ENCODE data around the gene ADTRP.
A peak's percentile ranks its signal among the peaks of the same experiment; 100 is the strongest.

The ADTRP gene

DNA sequence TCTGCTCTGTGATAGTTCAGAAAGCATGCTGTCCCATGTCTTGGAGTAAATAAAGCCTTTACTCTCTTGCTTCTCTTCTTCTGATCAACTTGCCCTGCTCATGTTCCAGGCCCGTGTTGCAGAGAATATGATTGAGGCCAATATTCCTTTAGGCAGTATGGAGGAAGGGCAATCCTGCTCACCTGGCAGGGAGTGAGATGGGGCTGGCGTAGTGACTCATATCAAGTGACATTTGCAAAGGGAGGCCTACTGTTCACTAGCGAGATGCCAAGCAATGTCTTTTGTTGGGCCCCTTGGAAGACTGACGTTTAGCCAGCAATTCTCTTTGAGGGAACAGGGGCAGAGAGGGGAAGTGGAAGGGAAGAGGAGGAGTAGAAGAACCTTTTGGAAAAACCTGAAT lies 19.7 kb downstream of the ADTRP start:
- no peaks in the 10 kb centered on the region for H3K27me3 Mint-ChIP-seq
- ATAC-seq (no peak), DNase-seq (no peak)
- H3K4me1 Mint-ChIP-seq, result peaks cover 44% of the 10 kb centered on the region
- peaks cover 10 to 11% of the 10 kb centered on the region in 2 donors for H3K9me3 Mint-ChIP-seq
- no peak overlapping the region for H3K27ac Mint-ChIP-seq
- no peak overlapping the region for H3K4me3 Mint-ChIP-seq

DNA sequence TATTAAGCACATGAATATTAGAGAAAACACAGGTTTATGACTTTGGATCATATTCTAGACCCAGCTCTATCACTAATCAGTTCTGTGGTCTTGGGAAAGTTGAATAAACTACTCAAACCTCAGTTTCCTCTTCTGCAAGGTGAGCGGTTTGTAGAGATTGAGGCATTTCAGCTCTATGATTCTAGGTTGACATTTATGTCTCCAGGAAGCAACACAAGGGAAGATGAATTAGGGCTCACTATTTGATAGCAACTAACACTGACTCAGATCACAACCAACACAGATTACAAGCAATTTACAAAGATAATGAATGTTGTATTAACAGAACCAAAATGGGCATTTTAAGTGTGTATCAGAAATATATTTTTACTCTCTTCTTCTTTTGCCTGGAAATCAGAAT lies 21.9 kb downstream of the ADTRP start:
- ATAC-seq (no peak), DNase-seq (no peak)
- peaks cover 23% of the 10 kb centered on the region for H3K4me1 Mint-ChIP-seq
- H3K27ac Mint-ChIP-seq, result no peak overlapping the region
- peak overlapping the region in 1 of 2 donors; percentile 16 for H3K4me3 Mint-ChIP-seq
- peaks cover 10 to 11% of the 10 kb centered on the region in 2 donors for H3K9me3 Mint-ChIP-seq
- H3K27me3 Mint-ChIP-seq, result no peaks in the 10 kb centered on the region

DNA sequence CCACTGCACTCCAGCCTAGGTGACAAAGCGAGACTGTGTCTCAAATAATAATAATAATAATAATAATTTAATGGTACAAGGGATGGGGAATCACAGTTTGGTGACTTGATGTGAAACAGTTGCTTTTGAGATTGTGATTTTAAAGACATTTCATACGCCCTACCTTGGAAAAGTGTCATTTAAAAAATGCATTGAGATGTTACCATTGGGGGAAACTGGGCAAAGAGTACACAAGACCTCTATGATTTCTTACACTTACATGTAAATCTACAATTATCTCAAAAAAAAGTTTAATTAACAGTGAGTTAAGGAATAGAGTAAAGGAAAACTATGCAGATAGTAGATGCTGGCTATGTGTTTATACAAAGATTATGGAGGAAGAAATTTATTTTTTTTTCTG lies 22.3 kb downstream of the ADTRP start:
- DNase-seq, result no peak
- peaks cover 10 to 11% of the 10 kb centered on the region in 2 donors for H3K9me3 Mint-ChIP-seq
- no peak overlapping the region for H3K27ac Mint-ChIP-seq
- no peak for ATAC-seq
- H3K27me3 Mint-ChIP-seq, result no peaks in the 10 kb centered on the region
- H3K4me3 Mint-ChIP-seq, result no peak overlapping the region
- H3K4me1 Mint-ChIP-seq, result peaks cover 20% of the 10 kb centered on the region

DNA sequence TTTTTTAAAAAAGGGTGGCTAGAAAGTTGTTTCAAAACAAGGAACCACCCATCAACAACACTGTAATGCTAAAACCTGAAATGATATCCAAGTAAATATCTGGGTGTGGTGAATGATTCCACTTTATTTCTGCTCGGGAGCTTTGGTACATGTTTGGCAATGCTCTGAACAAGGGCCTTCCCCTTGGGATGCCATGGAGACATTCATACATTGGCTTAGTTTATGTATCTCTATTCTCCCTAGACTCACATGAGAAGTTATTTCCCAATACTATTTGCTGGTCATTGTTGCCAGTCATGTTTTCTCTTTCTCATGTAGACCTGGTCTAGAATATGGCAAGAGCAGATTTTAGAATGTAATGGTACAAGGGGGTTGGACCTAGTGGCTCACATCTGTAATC lies 22.9 kb downstream of the ADTRP start:
- Mint-ChIP-seq H3K4me1 (peaks cover 20% of the 10 kb centered on the region), H3K9me3 (peaks cover 10 to 11% of the 10 kb centered on the region in 2 donors), H3K4me3 (no peak overlapping the region), H3K27ac (no peak overlapping the region), H3K27me3 (no peaks in the 10 kb centered on the region)
- DNase-seq (no peak), ATAC-seq (no peak)

DNA sequence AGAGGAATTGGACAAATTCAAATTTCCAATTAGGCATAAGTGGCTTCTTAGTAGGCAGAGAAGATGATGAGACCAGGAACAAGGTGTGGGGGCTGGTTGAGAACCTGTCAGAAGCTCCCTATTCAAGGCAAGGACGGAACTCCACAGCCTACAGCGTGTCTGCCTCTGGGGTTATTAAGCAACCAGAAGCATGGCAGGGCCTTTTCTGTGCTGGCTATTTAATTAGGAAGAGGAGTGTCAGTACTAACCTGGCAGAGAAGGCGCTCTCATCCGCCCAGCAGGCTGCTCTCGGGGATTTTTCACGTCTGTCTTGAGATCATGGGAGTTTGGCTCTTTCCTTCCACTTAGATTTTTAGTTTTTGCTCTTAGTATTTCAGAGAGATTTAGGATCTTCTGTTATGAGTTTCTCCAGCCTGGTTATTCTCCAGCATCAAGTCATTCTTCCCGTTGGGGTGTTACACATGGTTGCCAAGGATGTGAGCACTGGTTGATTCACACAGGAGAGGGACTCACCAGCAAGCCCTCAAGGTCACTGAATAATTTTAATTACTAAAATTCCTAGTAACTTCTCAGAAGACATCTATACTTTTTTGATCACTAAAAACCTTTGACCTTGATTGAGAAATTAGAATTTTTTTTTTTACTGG lies 23.9 kb downstream of the ADTRP start:
- Mint-ChIP-seq H3K4me1 (peaks cover 20% of the 10 kb centered on the region), H3K9me3 (peaks cover 10 to 11% of the 10 kb centered on the region in 2 donors), H3K27ac (no peak overlapping the region), H3K4me3 (no peak overlapping the region), H3K27me3 (no peaks in the 10 kb centered on the region)
- DNase-seq, result no peak
- ATAC-seq, result no peak

DNA sequence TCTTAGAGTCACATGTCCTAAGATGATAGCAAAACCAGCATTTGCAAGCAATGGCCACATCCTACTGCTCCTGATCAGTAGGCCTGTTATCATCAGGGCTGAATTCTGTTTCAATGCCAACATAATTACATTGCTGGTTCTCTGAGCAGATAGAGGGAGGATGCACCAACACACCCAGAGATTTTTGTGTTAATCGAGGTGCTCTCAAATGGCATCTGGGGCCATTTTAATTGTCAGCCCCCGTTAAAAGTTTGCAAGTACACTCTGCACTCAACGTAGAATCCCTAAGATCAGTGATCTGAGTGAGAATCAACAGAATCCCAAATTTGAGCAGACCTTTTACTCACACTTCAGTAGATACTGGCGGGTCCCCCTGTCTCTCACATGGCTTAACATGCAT lies 24.8 kb downstream of the ADTRP start:
- no peak for DNase-seq
- Mint-ChIP-seq H3K4me1 (peaks cover 16% of the 10 kb centered on the region), H3K9me3 (peaks cover 10 to 11% of the 10 kb centered on the region in 2 donors), H3K27ac (no peak overlapping the region), H3K4me3 (no peak overlapping the region), H3K27me3 (no peaks in the 10 kb centered on the region)
- ATAC-seq, result no peak

DNA sequence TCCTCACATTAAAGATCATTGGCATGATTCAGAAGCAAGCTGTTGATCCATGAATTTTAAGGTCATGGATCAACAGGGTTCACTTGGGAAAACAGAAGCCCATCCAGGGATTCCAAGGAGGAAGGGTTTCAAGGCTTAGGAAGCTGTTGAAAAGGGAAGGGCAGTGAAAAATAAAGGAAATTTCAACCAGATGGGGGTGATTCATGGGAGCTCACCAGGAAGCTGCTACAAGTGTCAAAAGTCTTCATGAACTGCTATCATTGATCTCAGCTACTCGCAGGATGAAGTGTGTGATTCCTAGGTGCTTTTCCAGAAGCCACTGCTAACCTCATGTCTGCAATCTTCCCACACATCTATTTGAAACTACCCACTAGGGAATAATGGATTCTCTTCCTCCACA lies 26.2 kb downstream of the ADTRP start:
- no peak overlapping the region for H3K27ac Mint-ChIP-seq
- ATAC-seq, result no peak
- peaks cover 1 to 3% of the 10 kb centered on the region in 2 donors for H3K9me3 Mint-ChIP-seq
- no peak for DNase-seq
- peaks cover 11% of the 10 kb centered on the region for H3K4me1 Mint-ChIP-seq
- H3K4me3 Mint-ChIP-seq, result no peak overlapping the region
- no peaks in the 10 kb centered on the region for H3K27me3 Mint-ChIP-seq

DNA sequence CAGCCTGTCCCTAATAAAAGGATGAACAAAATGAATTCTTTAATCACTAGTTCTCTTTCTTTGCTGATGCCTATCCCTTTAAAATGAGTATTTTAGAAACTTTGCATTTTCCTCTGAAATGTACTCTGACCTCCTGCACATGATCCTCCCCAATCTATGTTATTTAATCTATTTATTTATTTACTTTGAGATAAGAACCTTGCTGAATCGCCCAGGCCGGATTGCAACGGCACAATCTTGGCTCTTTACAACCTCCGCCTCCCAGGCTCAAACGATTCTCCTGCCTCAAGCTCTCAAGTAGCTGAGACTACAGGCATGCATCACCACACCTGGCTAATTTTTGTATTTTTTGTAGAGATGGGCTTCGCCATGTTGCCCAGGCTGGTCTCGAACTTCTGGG lies 27.9 kb downstream of the ADTRP start:
- Mint-ChIP-seq H3K27ac (no peak overlapping the region), H3K4me3 (no peak overlapping the region), H3K27me3 (no peaks in the 10 kb centered on the region), H3K9me3 (no peaks in the 10 kb centered on the region), H3K4me1 (no peaks in the 10 kb centered on the region)
- no peak for ATAC-seq
- no peak for DNase-seq

DNA sequence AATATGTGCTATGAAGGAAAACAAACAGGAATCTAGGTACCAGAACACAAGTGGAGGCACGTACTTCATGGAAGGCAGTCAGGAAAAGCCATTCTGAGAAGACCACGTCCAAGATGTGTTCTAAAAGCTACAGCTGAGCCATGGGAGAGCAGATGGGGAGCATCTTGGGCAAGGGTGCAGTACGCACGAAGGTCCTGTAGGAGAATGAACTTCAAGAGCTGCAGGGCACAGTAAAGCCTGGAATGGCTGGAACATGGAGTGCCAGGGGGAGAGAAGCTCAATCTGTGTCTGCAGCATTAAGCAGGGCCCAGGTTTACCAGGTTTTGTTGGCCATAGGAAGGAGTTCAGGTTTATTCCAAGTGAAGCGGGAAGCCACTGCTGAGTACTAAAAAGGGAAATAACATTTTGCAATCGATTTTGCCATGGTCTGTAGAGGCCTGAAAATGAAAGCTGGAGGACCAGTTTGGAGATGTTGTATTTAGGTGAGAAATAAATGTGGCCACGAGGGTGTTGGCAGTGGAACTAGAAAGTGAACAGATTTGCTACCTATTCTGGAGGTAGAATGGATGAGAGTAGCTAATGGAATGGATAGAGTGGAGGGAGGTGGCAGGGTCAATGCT lies 29.9 kb downstream of the ADTRP start:
- H3K27me3 Mint-ChIP-seq, result no peaks in the 10 kb centered on the region

DNA sequence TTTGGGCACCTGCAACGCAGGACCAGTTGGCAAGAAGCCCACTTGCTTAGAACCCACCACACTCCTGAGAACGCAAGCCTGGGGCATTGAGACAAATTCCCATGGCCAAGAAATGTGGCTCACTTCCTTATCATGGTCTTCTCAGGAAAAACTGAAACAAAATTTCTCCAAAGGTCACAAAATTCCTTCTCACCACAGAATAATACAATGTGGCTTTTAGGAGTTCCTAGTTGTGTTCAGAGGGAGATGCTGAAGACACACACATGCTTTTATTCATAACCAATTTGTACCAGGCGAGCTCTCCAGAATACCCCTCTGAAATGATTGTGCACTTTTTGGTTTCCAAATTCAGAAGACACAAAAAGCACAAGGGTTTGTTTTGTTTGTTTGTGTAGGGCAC lies 31.6 kb downstream of the ADTRP start:
- no peak overlapping the region for H3K27ac Mint-ChIP-seq
- DNase-seq (no peak), ATAC-seq (no peak)
- peaks cover 9 to 18% of the 10 kb centered on the region in 2 donors for H3K9me3 Mint-ChIP-seq
- H3K27me3 Mint-ChIP-seq, result no peaks in the 10 kb centered on the region
- H3K4me3 Mint-ChIP-seq, result no peak overlapping the region
- peaks cover 25% of the 10 kb centered on the region for H3K4me1 Mint-ChIP-seq

More for the DNA sequence above, 29.9 kb downstream of the ADTRP start:
- Mint-ChIP-seq H3K27ac (no peak overlapping the region), H3K4me3 (no peak overlapping the region), H3K9me3 (peaks cover 9 to 17% of the 10 kb centered on the region in 2 donors), H3K4me1 (peaks cover 16% of the 10 kb centered on the region)
- ATAC-seq (no peak), DNase-seq (no peak)

DNA sequence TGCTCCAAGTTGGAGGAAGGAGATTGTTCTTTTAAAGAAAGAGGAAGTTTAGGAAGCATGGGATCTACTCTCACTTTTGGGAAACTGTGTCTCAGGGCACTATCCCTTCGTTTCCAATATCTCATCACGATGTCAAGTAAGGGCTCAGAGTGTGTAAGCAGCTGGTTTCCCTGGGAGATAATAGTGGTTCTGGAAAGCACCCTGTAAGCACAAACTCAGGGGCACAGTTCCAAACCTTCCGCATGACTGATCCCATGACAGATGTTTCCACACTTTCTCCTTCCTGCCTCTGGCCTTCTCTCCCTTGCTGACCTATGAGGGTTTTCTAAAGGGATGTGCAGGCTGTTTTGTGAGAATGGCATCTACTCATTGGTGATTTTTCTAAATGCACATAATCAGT lies 33.9 kb downstream of the ADTRP start:
- H3K27ac Mint-ChIP-seq, result no peak overlapping the region
- H3K4me1 Mint-ChIP-seq, result peaks cover 48% of the 10 kb centered on the region
- ATAC-seq (no peak), DNase-seq (no peak)
- H3K4me3 Mint-ChIP-seq, result no peak overlapping the region
- peaks cover 9 to 18% of the 10 kb centered on the region in 2 donors for H3K9me3 Mint-ChIP-seq
- no peaks in the 10 kb centered on the region for H3K27me3 Mint-ChIP-seq

DNA sequence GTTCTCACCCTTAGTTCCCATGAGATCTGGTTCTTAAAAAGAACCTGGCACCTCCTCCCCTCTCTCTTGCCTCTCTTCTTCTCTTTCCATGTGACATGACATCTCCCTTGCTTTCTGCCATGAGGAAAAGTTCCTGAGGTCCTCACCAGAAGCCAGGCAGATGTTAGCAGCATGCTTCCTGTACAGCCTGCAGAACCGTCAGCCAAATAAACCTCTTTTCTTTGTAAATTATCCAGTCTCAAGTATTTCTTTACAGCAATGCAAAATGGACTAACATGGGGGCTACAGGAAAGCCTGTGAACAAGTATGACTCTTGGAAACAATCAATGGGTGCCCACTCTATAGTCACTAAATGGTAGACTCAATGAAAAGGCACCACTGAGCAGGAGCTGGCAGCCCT lies 34.5 kb downstream of the ADTRP start:
- no peaks in the 10 kb centered on the region for H3K27me3 Mint-ChIP-seq
- ATAC-seq (no peak), DNase-seq (no peak)
- peaks cover 9 to 18% of the 10 kb centered on the region in 2 donors for H3K9me3 Mint-ChIP-seq
- H3K4me1 Mint-ChIP-seq, result peaks cover 54% of the 10 kb centered on the region
- no peak overlapping the region for H3K4me3 Mint-ChIP-seq
- H3K27ac Mint-ChIP-seq, result no peak overlapping the region

DNA sequence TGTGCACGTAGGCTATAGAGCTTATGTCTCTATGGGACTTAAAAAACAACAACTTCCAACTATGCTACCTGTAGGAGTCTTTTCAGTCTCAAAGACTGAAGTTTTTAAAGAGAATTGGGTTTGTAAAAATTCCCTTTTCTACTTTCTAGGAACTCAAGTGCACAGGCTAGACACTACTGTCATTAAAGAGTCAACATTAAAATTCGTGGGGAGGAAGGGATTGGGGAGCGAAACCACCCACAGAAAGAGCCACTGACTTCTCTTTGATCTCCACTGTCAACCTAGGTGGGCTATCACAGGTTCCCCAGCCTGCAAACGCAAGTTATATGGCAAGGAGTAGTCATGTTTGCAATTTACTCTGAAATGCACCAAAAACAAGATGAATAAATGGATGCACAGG lies 37.7 kb downstream of the ADTRP start:
- DNase-seq (no peak), ATAC-seq (peak; percentile 26)
- no peaks in the 10 kb centered on the region for H3K27me3 Mint-ChIP-seq
- peaks cover 75% of the 10 kb centered on the region for H3K4me1 Mint-ChIP-seq
- peaks cover 9 to 18% of the 10 kb centered on the region in 2 donors for H3K9me3 Mint-ChIP-seq
- H3K4me3 Mint-ChIP-seq, result peak overlapping the region; percentile 4 to 34
- H3K27ac Mint-ChIP-seq, result no peak overlapping the region

DNA sequence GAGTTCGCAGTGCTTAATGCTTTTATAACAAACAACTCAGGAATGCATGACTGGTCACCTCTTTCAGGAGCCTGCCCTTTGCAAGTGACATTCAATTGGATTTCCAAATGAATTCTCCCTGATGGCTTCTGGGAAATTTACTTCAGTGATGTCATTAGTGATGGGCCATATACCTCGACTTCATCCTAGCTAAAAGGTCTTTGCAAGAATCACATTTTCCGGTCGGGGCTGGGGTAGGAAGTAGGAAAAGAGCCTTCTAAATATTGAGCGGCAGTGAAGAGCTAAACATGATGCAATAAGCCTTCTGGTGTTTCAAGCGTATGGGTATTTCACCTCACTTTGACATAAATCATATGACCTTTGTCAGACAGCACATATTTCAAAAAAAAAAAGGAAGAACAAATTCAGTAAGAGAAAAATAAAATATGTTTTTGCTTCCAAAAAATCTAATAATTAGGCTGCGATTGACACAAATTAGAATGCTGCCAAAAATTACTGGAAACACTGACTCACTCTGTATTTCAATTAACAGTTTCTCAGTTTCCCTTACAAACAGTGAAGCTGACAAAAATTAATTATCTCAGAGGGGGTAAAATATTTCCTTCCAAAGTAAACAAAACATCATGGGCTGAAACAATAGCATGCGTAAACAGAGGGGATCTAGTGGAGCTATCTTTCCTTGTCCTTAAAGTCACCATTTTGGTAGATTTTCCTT lies 39.8 kb downstream of the ADTRP start:
- no peak overlapping the region for H3K27ac Mint-ChIP-seq
- H3K4me3 Mint-ChIP-seq, result no peak overlapping the region

DNA sequence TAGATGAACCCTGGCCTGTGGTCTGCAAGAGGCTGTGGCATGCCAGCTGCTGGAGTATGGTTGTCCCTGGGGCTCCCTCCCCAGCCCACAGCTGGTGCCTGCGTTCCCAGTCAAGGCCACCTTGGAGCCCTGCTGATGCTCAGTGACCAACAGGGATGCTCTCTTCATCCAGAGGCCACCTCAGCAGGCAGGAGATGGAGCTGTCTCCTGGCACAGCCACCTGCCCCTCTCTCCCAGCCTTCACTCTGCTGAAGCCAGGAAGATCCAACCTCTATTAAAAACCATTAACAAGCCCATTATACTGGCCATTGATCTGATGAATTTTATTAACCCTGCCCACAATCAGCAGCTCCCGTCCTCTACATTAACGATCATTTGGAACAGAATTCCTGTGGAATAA lies 40.4 kb downstream of the ADTRP start:
- no peaks in the 10 kb centered on the region for H3K27me3 Mint-ChIP-seq
- no peak for ATAC-seq
- peaks cover 73% of the 10 kb centered on the region for H3K4me1 Mint-ChIP-seq
- DNase-seq, result no peak
- peak overlapping the region in 1 of 2 donors; percentile 24 for H3K27ac Mint-ChIP-seq
- no peak overlapping the region for H3K4me3 Mint-ChIP-seq
- H3K9me3 Mint-ChIP-seq, result peaks cover 3 to 5% of the 10 kb centered on the region in 2 donors

More for the DNA sequence above, 39.8 kb downstream of the ADTRP start:
- H3K4me1 Mint-ChIP-seq, result peaks cover 68% of the 10 kb centered on the region
- ATAC-seq (no peak), DNase-seq (no peak)
- no peaks in the 10 kb centered on the region for H3K27me3 Mint-ChIP-seq
- H3K9me3 Mint-ChIP-seq, result peaks cover under 1 to 2% of the 10 kb centered on the region in 2 donors

DNA sequence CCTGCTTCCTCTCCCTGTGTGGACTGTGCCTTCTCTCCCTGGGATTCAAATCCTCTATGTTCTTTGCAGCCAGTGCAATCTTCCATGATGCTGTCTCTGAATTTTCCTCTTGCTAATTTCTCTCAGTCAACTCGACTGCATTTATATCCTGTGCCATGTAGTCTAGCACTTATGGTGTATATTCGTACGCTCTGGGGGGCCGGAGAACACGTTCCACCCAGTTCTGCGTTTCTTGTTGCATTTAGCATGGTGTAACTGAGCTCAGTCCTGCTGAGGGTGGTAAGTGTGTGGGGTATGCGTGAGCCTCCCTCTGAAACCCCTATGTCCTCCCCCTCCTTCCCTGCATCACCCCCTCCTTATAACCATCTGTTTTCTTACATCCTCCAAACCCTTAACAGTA lies 42.0 kb downstream of the ADTRP start:
- Mint-ChIP-seq H3K4me1 (peaks cover 76% of the 10 kb centered on the region), H3K27ac (no peak overlapping the region), H3K9me3 (peaks cover 6 to 10% of the 10 kb centered on the region in 2 donors), H3K4me3 (no peak overlapping the region), H3K27me3 (no peaks in the 10 kb centered on the region)
- no peak for DNase-seq
- no peak for ATAC-seq

Measured in stimulated activated naive CD8-positive, alpha-beta T cell treated with anti-CD3 and anti-CD28 coated beads, Interleukin-15, amount 100 ng/mL, for 72 hours (primary cell).